ENCODE data around the gene ZYG11B.

DNA sequence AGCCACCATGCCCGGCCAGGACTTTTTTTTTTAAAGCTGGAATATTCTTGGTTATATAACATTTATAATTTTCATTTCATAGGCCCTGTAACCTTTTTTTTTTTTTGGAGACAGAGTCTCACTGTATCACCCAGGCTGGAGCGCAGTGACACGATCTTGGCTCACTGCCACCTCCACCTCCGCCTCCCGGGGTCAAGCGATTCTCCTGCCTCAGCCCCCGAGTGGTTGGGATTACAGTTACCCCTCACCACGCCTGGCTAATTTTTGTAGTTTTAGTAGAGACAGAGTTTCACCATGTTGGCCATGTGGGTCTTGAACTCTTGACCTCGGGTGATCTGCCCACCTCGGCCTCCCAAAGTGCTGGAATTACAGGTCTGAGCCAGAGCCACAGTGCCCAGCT, 12.6 kb downstream of the ZYG11B start:
- TF ChIP-seq TAF1 (IDR thresholded peaks at IDR 0.05; ENCODE audit: borderline replicate concordance, low read depth, low read length), result no peak
- TF ChIP-seq POLR2A (IDR thresholded peaks at IDR 0.05; ENCODE audit: low read depth, low read length), result no peak
- no peak for TF ChIP-seq POLR2AphosphoS5 (IDR thresholded peaks at IDR 0.05; ENCODE audit: low read depth, low read length)

All from GM12892 (cell line).